ENCODE data around the gene ALLC.
"Not testable (repeated sequence)": the region's sequence is repeated elsewhere in the genome, so short reads cannot be mapped to it uniquely, and the experiment has no call there.

The ALLC gene

DNA sequence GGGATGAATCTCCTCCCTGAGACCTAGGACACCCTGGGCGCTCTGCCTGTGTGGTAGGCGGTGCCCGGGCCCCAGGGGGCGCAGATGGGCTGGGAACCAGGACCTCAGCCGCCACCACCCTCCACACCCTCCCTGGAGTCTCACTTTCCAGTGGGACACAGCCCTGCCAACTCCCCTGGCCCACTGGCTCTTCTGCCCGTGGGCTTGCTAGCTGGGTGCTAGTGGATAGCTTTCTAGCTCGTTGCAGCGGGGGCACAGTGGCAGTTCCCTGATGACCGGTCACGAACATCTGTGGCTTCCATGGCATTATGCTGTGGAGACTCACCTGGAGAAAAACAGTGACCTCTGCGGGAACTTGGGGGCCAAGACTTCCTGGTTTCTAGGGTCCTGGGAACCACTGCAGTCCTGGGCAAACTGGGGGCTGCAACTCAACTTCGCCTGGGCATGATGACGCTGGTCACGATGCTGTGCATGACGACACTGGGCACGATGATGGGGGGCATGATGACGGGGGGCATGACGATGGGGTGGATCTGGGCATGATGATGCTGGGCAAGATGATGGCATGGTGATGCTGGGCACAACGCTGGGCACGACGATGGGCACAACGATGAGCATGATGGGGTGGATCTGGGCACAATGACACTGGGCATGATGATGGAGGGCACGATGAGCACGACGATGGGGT, 31.0 kb upstream of the ALLC start:
- DNase-seq: no peak

DNA sequence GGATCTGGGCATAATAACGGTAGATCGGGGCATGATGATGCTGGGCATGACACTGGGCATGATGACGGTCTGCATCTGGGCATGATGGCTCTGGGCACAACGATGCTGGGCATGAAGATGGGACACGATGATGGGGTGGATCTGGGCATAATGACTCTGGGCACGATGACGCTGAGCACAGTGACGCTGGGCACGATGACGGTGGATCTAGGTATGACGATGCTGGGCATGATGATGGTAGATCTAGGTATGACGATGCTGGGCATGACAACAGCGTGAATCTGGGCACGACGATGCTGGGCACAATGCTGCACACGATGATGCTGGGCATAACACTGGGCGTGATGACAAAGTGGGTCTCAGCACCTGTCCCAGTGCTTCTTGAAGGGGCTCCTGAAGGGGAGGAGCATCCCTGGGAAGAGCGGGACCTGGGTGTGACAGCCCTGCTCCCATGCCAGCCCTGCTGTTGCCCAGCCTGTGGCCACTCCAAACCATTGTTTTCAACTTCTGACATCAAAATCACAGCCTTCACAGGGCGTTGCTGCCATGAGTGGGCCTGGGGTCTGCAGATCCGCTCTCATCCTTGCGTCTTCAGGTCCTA, 30.4 kb upstream of the ALLC start:
- DNase-seq: no peak

DNA sequence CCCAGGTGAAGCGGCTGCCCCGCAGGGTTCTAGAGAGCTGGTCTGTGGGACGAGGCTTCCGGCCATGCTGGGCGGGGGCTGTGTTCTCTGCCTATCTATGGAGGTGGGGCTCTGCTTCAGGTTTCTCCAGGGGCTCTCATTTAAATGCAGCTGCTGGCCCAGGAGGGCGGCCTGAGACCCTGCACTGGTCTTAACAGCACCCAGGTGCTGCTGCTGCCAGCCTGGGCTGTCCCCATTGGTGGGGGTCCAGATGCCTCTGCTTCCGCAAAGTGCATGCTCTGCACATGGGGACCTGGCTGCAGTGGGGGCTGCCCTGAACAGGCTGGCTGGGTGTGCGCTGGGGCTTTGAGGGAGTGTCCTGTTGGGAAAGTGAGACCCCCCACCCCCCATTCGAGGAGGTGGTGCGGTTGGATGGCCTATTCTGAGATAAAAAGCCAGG, 29.7 kb upstream of the ALLC start:
- DNase-seq: no peak

DNA sequence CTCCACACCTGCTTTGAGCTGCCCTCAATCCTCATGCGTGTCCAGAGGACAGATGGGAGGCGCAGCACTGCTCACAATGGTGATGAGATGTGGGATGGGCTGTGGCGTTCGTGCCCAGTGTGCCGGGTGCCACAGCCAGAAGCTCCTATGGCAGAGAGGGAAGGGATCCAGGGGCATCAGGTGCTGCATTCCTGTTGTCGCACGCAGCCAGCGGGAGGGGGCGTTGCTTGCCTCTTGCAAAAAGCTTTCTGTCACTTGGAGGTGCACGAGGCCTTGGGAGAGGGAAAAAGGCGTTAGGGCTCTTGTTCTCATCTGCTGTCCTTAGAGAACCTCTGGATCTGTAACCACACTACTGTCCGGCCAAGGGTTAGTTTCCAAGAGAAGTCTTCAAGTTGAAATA, 29.2 kb upstream of the ALLC start:
- no peak for DNase-seq

DNA sequence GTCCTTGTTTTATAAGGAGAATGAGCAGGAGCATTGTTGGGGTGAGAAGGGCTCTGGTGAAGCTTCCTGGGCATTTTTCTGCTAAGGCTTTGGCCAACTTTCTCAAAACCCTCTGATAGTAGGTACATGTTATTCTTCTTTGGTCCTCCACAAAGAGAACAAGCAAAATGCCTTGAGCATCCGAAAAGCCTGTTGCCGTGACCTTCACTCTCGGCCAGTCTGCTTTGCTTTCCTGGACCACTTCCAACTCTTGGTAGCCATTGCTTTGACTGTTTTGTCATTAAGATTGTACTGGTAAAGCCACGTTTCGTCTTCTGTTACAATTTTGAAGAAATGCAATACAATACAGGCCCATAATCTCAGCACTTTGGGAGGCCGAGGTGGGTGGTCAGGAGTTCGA, 27.4 kb upstream of the ALLC start:
- DNase-seq: no peak

DNA sequence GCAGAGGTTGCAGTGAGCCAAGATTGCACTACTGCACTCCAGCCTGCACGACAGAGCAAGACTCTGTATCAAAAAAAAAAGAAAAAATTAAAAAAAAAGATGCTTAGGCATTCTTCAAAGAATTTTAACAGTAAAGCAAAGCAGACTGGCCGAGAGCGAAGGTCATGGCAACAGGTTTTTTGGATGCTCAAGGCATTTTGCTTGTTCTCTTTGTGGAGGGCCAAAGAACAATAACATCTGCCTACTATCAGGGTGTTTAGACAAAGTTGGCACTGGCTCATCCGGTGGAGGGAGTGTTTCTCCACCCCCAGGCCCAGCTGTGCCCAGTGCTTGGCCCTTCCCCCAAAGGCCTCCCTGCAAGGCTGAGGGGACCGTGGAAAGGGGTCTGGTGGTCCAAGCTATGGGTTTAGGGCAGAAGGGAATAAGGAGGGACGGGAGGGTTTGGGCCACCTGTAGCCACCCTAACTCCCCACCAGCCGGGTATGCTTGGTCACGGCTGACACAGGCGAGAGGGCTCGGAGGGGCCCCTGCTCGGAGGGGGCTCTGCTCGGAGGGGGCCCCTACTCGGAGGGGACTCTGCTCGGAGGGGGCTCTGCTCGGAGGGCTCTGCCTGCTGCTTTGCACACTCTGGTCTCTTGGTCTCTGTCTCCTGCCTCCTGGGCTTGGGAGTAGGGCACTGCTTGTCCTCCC, 26.7 kb upstream of the ALLC start:
- no peak for DNase-seq

DNA sequence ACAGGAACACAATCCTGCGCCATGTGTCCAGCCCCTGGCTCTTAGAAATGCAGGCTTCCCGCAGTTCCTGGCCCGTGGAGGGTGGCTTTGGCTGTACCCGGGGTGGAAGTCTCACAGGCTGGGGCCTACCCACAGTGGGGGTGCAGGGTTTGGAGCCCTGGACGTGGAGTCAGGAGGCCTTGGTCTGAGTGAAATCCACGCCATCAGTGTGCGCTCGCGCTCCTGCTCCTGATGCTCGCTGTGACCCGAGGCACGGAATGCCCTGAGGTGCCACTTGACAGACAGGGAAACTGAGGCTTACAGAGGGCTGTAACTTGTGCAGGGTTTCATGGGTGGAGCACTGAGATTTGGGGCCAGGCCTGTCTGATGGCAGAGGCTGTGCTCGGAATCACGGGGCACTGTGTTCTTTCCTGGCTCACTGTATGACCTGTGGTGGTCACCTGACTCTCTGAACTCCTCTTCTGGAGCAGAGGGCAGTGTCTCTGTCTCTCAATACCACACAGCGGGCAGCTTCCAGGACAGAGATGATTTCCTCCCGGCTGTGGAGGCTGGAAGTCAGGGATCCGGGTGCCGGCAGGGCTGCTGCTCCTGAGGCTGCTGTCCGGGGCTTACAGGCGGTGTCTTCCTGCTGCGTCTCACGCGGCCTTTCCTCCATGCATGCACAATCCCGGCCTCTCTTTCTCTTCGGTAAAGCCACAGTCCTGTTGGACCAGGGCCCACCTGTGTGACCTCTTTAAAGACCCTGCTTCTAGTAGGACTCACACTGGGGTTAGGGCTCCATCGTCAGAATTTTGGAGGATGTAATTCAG, 25.9 kb upstream of the ALLC start:
- DNase-seq: no peak

DNA sequence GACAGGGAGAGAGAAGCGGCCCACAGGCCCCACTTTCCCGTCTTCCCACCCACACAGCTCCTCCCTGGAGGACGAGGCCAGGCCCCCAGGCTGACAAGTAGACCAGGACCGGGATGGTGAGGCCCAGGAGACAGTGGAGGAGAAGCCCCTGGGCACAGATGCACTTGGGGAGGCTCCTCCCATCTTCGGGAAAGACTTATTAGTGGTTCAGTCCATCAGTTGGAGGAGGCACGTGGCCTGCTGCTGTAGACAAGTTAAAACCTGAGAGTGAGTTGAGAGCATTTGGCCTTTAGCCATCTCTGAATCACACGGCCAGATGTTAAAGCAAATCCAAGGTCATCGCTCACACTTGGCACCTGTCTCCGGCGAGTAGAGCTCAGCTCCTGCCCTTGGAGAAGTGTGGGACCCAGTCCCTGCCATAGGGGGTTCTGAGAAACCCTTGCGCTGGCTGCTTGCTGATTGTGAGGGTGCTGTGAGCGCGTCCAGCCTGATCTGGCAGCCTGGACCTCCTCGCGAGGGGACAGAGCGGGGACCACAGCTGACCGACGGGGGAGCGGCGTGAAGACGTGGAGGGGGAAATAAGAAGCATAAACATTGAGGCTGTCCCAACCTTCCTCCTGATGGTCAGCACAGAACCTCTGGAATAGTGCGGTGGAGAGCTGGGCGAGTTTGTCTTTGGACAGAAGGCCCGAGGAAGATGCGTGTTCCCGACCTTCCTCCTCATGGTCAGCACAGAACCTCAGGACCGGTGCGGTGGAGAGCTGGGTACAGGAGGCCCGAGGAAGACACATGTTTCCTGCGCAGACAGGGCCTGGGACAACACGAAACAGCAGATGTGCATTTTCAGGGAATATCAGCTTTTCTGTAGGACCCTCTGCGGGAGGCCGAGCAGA, 24.7 kb upstream of the ALLC start:
- no peak for DNase-seq

DNA sequence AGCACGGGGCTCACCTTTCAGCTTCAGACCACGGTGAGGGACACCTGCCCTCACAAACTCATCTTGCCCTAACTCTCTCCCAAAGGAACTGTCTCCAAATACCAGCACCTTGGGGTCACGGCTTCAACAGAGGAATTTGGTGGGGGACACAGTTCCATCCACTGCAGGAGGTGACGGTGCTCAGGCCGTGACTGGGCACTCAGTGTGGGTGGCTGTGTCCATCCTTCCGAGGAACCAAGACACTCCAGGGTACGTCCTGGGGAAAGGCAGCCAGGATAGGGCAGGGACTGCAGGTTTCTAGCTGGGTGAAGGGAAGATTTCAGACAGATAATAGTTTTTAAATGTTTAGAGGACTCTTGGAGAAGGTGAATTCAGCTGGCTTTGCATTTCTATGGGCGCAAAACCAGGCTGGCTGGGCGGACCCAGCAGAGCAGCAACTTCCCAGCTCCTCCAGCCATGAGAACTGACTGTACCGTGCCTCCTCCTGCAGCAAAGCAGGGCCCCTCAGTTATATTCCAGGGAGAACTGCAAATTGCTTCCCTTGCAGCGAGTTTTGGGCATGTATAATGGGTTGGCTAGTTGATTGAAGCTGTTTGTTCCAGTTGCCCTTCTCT, 23.9 kb upstream of the ALLC start:
- no peak for DNase-seq

DNA sequence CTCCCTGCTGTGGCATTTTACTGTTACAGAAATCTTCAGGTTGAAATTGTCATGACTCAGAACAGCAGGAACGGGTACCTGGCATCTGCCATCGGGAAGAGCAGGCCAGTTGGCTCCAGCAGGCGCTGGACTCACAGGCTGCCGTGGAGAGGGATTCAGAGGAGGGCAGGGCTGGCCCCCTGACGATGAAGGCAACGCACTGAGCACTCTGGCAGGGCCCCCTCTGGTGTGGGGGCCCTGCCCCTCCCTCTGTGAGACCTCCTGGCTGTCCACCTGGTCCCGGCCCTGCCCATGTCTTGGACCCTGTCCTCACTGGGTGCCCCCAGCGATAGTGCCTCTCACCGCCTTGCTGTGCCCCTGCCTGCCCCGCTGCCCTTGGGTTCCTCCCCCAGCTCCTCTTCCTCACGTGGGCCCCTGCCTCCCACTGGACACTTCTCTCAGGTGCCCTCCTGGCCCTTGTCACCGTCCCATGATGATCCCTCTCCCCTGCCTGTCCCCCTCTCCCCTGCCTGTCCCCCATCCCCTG, 23.3 kb upstream of the ALLC start:
- DNase-seq: no peak

DNA sequence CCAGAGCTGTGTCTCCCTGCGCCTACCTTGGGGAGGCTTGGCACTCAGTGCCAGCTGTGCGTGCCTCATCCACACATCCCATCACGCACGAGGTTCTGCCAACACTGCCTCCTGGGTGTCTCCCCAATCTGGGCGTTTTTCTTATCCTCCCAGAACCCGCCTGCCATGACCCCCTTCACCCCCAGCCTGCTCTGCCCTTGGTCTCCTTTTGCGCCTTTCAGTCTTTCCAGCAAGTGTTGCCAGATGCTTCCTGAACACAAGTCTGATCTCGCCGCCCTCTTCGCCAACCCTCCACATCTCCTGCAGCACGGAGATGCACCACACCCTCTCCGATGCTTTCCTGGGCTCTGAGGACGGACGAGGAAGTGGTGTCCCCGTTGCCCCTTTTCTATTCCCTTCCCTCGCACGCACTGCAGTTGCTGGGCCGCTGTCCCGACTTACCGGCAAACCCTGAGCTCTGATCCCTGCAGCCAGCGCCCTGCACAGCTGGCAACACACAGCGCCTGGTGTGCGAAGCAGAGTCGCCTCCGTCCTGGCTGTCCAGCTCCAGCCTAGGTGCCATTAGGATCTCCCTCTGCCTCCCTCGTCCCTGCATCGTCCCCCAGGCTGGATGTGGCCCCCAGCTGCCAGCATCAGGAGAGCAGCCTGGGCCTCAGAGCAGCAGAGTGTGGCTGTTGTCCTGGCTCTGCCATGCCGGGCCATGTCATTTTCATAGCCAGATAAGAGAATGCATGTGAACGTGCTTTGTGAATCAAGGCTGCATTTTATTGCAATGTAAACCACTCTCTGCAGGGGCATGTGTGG, 22.6 kb upstream of the ALLC start:
- DNase-seq: no peak

DNA sequence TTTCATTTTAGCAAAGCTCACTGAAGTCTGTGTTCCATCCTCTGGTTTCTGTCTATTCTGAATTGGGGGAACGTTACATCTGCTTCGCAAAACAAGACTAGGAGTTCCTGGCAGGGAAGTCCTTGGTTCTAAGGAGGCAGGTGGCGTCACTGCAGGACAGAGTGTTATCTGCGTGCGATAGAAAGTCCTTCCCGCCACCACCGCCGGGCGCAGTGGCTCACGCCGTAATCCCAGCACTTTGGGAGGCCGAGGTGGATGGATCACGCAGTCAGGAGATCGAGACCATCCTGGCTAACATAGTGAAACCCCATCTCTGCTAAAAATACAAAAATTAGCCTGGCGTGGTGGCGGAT, 22.0 kb upstream of the ALLC start:
- not testable (repeated sequence) for DNase-seq

DNA sequence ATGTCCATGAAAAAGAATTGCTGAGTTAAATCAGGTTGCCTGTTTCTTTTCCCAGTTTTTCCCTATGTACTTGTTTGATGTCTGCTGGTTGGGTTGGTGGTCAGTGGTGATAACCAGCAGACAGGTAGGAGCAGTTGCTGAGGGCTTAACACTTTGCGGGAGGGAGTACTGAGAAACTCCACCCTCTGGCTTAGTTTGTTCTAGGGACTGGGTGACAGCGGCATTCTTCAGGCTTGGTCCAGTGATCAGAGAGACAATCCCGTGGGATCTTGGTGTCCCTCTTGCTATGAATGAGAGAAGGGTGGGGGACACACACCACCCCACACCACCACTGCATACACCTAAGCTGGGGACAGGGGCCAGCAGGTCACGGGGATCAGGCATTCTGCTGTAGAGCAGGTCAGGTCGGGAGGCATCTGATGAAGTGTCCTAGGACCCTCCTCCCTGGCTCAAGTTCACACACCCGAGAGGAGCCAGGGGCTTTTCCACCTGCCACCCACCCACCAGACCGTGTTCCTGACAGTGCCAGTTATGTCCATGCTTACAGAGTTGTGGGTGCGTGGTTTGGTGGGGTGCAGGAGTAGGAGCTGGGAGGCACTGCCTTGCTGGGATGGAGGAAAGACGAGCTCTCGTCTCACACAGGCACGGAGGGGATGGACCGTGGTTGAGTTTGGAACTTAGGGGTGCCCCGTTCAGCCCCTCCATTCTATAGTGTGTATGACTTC, 21.3 kb upstream of the ALLC start:
- DNase-seq: no peak

DNA sequence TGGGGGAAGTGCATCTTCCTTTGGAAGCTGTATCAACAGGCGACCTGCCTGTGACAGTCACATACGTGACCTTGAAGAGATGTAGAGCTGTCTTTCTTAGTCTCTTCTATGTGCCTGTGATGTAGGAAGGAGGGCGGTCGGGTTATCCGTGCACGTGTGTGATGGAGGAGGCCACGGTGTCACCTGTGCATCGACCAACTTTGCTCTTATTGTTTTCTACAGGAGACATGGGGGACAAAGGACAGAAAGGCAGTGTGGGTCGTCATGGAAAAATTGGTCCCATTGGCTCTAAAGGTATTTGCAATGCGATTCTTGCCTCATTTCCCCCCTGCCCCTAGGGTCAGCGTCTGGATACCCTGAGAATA, 20.7 kb upstream of the ALLC start:
- DNase-seq: no peak

DNA sequence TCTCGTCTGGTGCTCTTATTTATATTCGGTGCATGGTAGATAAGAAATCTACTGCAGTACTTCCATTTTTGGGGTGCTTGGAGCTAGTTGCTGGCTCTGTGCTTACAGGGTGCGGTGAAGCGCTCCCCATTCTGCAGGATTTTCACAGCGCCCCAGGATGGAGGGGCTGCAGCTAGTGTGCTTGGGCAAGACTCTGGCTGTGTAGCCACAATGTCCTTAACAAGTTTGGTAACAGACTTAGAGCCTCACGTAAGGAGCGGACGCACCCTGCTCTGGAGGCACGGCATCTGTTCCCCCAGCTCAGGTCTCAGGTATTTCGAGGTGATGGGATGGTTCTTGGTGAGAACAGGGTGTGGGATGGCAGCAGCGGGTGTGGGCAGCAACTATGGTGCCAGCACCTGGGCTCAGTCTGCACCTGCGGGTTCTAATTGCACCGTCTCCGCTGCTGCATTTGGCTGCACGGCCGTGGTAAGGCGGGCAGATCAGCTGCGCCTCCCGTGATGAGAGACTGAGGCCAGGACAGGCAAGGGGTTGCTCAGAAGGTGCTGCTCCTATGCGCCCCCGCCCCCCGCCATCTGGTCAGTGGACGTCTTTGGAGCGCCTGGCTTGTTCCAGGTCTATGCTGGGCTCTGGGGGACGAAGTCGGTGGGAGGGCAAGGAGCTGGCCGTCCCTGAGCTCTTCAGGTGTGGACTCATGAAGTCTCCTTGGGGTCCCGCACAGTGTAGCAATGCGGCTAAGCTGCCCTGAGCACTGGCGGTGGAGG, 20.1 kb upstream of the ALLC start:
- no peak for DNase-seq

DNA sequence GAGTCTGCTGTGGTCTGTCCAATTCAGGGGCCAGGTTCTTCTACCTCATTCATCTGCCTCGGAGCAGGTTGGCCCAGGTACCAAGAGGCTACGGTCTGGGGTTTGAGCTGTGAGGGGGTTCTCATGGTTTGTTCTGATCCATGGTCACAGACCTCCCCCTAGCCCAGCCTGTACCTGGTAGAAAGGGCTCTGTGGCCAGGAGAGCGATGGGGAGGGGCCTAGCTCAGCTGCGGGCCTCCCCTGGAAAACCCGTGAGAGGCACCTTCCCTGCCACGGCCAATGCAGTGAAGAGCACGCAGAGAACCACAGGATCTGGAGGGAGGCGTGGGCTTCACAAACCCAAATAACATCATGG, 19.6 kb upstream of the ALLC start:
- DNase-seq: no peak

DNA sequence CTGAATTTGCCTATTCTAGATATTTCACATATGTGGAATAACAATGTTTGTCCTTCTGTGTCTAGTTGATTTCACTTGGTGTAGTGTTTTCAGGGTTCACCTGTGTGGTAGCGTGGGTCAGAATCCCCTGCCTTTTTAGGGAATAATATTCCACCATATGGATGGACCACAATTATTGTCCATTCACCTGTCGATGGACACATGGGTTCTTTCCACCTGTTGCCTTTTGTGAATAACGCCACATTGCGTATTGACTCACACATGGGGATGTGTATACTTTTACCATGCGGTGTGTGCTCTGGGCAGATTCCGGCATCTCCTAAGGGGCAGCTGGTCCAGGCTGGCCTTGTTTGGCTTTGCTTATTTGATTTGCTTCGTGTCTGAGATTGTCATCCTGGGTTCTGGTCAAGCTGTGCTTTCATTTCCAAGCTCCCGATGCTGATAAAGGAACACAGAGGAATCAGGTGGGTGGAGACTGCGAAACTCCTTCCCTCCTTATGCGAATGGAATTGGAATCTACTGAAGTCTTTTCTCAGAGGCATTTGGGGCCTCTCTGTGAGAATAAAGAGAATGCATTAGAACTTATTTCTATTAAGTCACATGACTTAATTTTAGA, 18.9 kb upstream of the ALLC start:
- DNase-seq: no peak

DNA sequence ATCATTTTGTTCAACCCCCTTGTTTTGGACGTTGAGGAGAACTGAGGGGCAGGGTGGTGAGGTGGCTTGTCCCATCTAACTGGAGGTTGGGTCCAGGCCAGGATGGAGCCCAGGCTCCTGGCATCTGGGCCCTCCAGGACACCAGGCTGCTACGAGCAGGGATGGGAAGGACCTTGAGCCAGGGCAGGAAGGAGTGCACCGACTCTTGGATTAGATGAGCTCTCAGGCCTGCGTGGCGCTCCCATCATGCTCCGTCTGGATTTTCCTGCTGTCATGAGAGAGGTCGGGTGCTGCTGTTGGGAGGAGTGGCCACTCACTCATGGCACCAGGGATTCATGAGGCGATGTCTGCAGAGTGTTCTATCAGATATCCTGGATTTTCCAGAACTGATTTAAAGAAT, 18.3 kb upstream of the ALLC start:
- no peak for DNase-seq

DNA sequence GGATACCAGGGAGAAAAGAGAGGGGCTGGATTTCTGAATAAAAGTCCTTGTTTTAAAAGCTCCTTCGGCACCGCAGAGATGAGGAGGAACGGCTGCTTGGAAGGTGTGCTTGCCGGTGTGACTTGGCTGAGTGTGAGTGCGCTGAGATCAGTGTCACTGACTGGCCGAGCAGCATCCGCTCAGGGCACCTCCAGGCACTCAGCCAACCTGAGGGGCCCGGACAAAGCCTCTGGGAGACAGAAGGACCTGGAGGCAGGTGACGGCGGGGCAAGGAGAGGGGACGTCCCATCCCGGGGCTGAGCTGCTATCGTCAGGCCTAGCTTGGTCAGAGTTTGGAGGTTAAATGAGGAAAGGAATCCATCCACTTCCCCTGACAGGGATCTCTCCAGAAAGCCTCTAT, 16.8 kb upstream of the ALLC start:
- no peak for DNase-seq

All from CD4-positive, alpha-beta T cell treated with Interferon gamma for 1 hour (primary cell).